ENCODE data around the gene CD80.

The CD80 gene

DNA sequence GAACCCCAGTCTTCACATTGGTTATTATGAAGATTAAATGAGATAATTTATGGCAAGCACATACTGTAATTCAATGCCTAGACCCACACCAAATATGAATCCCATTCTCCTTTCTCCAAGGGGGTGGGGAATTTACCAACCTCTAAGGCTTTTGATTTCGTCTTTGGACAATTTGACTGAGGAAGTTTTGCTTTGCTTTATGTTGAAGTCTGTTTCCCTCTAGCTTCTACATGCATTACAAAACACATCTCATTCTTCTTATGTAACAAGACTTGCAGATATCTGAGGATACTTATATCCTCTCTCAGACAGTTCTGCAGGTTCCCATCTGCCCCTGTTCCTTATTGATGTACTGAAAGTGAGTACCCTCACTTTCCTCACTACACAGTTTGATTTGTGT is 12.2 kb downstream of the CD80 start:
- no peak for DNase-seq (ENCODE audit: low read depth in 2 of 2)

DNA sequence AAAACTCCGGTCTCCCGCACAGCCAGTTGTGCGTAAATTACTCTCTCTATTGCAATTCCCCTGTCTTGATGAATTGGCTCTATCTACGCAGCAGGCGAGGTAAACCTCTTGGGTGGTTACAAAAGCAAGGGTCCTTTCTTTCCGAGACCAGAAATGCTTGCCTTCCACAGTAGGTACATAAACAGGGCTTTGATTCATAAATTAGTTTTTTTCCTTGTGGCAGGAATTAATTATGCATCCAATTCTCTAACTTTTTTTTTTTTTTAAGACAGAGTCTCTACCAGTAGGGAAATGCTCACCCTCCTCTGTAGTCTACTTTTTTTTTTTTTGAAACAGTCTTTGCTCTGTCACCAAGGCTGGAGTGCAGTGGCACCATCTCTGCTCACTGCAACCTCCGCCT is 16.3 kb downstream of the CD80 start:
- no peak for DNase-seq (ENCODE audit: low read depth in 2 of 2)

DNA sequence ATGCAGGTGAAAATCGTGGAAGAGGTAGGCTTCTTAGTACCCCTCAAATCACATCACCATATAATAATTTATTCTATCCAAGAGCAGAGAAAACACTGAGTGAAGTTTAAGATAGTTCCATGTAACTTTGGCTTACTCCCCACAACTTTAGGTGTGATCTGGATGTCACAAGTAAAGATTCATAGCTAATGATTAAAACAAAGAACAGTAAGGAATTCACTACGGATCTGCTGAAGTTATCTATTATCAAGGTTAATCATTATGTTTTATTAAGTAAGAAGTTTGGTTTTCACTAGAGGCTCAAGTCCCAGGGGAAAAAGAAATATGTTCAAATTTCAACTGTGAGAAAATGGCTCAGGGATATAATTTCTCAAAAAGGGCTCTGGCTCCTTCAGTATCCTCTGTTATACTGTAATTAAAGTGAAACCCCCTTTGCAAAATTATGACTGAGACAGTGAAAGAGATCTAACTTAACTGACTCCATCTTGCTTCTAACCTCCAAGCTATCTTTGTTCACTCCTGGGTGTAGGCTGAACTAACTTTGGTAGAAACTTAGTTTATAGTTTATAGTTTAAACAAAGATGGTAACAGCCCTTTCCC is 17.1 kb downstream of the CD80 start:
- no peak for DNase-seq (ENCODE audit: low read depth in 2 of 2)

DNA sequence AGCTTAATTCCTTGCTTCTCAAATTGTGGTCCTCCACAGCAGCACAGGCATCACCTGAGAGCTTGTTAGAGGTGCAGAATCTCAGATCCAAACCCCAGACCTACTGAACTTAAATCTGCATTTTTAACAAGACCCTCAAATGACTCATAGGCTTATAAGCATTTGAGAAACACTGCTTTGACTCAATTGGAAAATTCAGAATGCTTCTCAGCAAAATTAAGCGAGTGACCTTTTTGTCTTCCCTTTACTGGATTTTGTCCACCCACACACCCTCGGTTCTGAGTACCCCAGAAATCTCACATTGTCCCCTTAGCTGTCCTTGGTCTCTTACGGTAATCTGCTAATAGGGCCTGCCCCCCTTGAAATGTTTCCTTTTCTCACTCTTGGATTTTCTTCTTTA is 17.9 kb downstream of the CD80 start:
- no peak for DNase-seq (ENCODE audit: low read depth in 2 of 2)

DNA sequence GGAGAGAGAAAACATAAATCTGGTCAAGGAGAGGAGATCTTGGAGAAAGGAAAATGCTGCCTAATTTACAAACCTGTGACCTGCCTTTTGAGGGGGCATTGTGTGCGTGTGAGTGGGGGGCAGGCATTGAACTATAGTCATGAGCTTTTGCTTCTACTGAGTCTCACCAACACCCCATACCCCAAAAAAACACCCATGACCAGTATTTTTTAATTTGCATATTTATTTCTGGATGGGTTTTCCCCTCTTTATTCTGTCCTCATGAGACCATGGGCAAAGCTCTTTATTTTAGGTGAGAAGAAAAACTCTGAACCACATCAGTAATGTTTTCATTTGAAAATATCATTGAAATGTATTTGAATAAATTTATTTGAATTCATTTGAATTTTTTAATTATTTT is 20.6 kb downstream of the CD80 start:
- no peak for DNase-seq (ENCODE audit: low read depth in 2 of 2)

DNA sequence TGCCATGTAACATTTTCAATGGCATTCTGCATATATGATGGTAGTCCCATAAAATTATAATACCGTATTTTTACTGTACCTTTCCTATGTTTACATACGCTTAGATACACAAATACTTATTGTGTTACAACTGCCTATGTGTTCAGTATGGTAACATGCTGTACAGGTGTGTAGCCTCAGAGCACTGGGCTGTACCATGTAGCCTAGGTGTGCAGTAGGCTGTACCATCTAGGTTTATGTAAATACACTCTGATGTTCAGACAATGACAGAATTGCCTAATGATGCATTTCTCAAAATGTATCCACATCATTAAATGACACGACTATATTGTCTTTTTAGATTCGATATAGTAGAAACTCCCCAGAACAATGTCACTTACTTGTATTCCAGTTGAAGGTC is 22.7 kb downstream of the CD80 start:
- no peak for DNase-seq (ENCODE audit: low read depth in 2 of 2)

DNA sequence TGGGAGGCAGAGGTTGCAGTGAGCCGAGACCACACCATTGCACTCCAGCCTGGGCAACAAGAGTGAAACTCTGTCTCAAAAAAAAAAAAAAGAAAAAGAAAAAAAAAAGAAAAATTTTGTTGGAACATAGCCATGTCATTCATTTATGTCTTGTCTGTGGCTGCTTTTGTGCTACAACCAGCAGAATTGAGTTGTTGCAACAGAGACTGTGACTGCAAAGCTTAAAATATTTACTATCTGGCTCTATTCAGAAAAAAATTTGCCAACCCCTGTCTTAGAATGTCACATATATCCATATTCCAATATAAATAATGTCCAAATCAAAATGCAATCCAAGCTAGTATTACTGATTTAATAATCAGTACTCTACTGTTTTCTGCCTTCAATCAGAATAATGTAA is 25.1 kb downstream of the CD80 start:
- DNase-seq (ENCODE audit: low read depth in 2 of 2): no peak

DNA sequence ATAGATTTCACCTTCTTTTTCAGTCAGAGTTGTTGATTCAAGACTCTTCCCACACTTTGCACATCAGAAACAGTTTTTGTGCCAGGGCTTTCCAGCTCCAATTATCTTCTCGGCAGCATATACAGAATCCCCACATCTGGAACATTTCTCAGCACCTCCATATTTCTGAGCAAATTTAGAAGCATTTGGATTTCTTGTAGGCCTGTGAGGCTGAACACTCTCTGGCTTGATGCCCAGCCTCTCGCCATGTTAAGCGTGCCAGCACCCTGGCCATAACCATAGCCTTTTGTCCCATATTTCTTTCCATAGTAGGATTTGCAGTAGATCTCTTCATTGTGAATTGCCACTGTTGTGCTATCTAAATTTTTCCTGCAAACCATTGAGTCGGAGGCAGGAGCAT is 28.3 kb downstream of the CD80 start:
- no peak for DNase-seq (ENCODE audit: low read depth in 2 of 2)

DNA sequence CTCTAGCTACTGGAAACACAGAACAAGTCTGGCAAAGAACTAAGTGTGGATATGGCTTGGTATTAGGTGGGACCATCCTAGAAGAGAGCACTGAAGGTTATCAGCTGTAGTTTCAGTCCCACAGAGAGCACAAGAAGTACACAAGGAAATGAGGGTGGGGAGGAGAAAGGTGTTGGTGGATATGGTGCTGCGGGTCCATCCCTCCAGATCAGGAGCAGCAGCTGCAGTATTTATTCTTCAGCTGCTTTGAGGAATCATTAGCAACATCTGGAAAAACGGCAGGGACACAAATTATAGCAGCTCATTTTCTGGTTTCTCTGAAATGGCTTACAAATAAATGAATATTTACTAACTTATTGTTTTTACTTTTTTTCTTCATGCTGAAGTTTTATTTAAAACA is 29.0 kb downstream of the CD80 start:
- DNase-seq (ENCODE audit: low read depth in 2 of 2): no peak

DNA sequence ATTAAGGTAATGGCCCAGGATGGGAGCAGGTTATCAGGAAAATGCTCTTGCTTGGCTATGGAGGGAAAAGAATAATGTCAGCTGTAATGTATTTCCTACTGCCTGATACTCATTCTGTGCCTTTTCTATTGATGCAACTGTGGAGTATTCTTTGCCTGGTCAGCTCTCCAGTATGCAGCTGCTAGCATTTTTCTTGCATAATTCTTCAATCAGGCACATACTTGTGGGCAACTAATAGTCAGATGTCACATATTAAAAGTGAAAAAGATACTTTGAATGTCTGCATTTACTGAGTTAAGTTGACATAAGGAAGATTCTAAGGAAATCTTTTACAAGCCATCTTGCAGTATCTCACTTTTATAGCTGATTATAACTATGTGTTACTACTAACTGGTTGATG is 29.5 kb downstream of the CD80 start:
- DNase-seq (ENCODE audit: low read depth in 2 of 2): no peak

DNA sequence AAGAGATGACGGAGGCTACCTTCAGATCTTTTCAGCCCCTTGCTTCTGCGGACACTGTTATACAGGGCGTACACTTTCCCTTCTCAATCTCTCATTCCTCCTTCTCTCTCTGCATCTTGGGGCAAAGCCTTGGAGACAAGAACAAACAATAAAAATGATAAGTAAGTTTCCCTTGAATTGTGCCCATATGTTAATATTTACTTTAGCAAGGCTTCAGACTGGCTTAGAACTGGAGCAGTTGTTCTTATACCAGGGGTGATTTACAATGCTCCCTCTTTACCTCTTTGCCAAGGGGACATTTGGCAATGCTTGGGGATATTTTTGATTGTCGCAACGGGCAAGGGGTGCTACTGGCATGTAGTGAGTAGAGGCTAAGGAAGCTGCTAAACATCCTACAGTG is 31.7 kb downstream of the CD80 start:
- DNase-seq (ENCODE audit: low read depth in 2 of 2): no peak

DNA sequence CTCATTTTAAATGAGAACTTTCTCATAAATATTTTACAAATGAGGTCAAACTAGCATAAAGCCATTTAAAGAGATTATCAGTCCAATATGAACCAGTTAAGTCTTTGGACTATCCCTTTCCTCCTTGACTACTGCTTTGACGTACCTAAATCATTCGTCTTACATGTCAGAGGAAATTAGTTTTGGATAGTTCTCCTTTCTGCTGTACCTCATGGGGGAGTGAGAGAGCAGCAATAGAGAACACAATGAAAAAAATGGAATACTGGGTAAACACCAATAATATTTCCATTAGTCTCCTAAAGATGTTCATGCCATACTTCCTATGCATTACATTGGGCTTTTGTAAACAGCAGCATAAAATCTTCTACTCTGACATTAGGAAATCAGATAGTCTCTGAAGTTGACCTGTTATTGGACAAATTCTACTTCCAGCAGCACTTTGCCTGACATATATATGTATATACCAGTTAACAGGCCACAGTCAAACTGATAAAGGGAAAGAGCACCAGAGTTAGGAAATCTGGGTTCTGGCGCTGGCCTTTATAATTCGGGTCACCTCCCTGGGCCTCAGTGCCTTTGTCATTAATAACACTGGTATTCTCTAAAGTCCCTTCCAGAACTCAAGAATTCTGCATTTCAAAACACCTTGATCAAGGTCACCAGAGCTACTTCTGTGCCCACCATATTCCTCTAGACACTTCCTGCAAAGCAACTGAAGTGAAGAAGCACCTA is 34.3 kb downstream of the CD80 start:
- DNase-seq (ENCODE audit: low read depth in 2 of 2): no peak

DNA sequence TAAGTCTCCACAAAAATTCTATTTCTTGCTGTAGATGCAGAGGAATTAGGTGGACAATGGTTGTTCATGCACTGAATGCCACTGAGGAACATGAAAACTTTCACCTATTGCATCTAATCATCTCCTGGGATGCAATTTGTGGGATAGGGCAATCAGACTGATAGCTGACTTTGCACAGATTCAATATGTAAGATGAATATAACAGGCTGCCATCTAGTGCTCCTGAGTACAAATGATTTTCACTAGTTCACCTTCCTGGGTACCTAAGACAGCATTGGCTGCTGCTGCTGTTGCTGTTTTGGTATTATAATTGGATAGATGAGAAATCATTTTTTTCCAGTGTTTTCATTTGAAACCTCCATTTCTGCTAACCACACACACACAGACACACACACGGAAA is 41.4 kb downstream of the CD80 start:
- DNase-seq (ENCODE audit: low read depth in 2 of 2): no peak

DNA sequence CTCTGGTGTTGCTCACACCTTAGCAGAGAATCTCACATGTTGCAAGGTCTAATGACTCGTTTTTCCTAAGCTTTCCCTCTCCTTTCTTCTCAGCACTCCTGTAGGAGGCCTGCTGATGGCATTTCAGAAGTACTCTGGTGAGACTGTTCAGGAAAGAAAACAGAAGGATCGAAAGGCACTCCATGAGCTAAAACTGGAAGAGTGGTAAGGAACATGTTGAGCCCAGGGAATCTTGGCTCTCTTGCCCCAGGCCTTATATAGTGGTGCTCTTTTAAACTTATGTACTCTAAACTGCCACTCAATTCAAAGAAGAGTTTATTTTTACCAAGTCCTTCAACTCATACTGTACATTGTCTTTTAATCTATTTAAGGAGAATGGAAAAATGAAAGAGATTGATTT is 42.3 kb downstream of the CD80 start:
- no peak for DNase-seq (ENCODE audit: low read depth in 2 of 2)

DNA sequence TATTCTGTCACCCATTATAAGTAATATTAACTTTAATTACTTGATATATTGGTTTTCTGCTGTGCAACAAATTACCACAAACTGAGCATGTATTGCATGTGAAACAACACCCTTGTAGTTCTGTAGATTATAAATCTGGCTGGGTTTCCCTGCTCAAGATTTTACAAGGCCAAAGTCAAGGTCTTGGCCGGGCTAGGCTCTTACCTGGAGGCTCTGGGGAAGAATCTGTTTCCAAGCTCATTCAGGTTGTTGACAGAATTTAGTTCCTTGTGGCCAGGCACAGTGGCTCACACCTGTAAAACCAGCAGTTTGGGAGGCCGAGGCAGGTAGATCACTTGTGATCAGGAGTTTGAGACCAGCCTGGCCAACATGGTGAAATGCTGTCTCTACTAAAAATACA is 44.8 kb downstream of the CD80 start:
- no peak for DNase-seq (ENCODE audit: low read depth in 2 of 2)

DNA sequence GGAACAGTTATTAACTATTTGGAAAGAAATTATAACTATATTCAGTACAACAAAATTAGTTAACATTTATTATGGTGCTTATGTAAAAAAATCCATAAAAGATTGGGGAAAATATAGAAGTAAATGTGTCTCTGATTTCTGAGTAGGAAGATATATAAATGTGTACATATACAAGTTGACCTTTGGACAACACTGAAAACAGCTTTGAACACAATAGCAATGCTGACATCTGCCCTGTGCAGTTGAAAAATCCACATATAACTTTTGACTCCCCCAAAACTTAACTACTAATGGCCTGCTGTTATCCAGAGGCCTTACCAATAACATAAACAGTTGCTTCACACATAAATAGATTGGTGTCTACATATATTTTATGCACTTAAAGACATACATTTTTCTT is 48.7 kb downstream of the CD80 start:
- no peak for DNase-seq (ENCODE audit: low read depth in 2 of 2)

DNA sequence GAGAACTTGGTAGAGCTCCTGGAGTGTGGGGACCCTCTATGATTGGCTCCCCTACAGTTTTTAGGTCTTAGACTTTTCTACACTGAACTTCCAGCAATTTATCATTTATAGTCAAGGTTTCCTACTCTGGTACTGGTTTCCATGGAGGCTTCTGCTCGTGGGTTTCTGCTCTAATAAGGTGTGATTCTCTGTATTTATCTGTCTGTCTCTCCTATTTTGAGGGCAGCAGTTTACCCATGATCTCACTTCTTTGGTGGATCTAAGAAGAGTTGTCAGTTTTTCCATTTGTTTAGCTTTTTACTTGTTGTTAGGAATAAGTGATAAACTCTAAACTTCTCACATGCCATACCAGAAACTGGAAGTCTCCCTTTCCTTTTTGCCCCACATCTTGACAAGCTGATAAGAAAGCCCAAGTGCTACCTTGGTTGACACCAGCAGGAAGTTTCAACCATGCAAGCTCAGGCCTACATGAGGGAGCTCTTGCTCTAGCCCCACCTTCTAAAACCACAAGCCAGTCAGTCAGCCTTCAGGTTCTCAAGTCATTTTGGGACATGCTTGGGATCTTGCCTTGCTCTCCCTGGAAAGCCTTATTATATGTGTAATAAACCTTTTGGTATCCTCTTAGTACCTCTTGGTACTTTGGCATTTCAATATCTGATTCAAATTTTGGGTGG is 51.1 kb downstream of the CD80 start:
- DNase-seq (ENCODE audit: low read depth in 2 of 2): peak in 1 of 2 donors; percentile 10

DNA sequence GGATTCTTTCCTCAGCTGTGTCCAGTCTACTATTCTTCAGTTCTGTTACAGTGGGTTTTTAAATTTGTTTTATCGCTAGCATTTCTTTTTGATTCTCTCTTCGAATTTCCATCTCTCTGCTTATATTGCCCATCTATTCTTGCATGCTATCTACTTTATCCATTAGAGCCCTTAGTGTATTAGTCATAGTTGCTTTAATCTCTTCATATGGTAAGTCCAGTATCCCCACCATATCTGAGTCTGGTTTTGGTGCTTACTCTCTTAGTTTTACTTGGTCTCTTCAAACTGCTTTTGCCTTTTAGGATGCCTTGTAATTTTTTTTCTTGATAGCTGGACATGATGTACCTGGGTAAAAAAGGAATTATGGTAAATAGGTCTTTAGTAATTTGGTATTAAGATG is 52.0 kb downstream of the CD80 start:
- no peak for DNase-seq (ENCODE audit: low read depth in 2 of 2)

DNA sequence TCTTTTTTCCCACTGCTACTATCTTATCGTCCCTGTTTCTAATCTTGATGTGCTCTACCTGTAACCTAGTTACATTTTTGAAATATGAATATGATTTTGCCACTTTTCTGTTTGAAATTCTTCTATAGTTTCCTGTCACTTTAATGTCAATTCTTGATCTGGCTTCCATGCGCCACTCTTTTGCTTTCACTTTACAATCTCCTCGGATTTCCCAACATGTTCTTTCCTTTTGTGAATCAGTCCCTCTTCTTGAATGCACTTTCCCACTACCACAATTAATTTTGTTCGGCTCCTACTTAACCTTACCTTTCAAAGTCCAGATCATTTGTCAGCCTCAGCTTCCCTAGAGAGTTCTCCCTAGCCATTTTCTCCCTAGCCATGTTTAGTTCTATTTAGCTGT is 52.8 kb downstream of the CD80 start:
- DNase-seq (ENCODE audit: low read depth in 2 of 2): no peak

DNA sequence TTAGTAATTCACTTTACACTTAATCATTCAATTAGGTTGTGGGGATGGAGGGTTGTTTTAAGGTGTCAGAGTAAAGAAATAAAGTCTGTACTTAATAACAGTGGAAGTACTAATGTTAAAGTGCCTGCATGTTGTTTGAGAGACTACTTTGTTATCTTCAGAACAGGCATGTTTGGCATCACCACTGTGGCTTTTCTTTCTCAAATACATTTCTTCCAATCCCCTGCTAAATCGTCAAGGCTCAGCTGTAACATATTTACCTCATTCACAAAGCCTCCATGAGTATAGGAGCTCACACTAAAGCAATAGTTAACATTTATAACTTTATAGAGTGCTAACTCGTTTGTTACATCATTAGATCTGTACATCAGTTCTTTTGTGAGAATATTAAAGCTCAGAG is 58.5 kb downstream of the CD80 start:
- no peak for DNase-seq (ENCODE audit: low read depth in 2 of 2)

DNA sequence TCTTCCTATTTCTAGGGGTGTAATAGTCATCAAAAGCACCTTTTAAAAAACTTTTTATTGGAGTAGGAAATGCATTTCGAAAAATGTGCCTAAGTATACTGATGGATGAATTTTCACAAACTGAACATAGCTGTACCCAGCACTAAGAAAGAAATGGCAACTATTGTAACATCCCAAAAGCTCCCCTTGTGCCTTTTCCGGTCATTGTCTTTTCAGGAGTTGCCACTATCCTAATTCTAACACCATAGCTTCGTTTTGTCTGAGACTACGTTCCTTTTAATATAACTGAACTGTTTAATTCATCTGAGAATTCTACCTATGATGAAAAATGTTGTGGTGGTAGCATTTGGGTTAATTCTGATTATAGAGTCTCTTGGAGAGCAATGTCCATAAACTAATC is 59.1 kb downstream of the CD80 start:
- no peak for DNase-seq (ENCODE audit: low read depth in 2 of 2)

DNA sequence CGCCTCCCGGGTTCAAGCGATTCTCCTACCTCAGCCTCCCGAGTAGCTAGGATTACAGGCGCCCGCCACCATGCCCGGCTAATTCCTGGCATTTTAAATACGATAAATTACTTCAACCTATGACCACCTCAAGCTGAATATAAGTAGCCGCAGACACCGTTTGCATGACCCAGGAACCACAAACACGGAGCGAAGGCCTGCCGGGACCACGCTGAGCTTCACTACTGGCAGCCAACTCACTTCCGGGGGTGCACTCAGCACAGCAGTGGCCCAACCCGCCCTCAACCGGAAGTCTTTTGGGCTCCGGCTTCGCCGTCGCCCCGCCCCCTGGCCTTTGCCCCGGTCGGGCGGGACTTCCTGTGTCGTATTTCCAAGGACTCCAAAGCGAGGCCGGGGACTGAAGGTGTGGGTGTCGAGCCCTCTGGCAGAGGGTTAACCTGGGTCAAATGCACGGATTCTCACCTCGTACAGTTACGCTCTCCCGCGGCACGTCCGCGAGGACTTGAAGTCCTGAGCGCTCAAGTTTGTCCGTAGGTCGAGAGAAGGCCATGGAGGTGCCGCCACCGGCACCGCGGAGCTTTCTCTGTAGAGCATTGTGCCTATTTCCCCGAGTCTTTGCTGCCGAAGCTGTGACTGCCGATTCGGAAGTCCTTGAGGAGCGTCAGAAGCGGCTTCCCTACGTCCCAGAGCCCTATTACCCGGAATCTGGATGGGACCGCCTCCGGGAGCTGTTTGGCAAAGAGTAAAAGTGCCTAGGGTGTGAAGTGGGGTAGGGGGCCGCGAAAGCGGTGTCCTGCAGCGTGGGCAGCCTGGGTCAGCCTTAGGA is 61.0 kb downstream of the CD80 start, which contains the start of gene TIMMDC1:
TIMMDC1 (plus strand) TSS at position 362 of the 826 bp plus-strand sequence; CDS start at position 549, 187 bp downstream.
- DNase-seq (ENCODE audit: low read depth in 2 of 2): peak; percentile 92 to 95
